GM04504 (cell line): ENCODE results near the gene CCAR1.
"Not testable (repeated sequence)": the region's sequence is repeated elsewhere in the genome, so short reads cannot be mapped to it uniquely, and the experiment has no call there.

Source experiments
- DNase-seq: peaks from one replicate; pipeline ENCODE4 v3.0.0-alpha.2; 2012; ENCODE audit warnings: low read depth

Gene CCAR1

DNA sequence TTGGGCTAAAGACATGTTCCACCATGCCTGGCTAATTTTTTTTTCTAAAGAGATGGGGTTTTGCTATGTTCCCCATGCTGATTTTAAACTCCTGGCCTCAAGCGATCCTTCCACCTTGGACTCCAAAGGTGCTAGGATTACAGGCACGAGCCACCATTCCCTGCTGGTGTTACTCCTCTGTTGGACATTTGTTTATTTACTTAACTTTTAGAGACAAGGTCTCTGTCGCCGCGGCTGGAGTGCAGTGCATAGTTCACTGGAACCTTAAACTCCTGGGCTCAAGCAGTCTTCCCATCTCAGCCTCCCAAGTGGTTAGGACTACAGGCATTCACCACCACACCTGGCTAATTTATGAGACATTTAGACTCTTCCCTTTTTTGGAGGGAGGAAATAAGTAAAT is 38.9 kb downstream of the CCAR1 start:
- no peak for DNase-seq

GRCh38 chr10:68767407-68767806 is 46.4 kb downstream of the CCAR1 start:
- not testable (repeated sequence) for DNase-seq

DNA sequence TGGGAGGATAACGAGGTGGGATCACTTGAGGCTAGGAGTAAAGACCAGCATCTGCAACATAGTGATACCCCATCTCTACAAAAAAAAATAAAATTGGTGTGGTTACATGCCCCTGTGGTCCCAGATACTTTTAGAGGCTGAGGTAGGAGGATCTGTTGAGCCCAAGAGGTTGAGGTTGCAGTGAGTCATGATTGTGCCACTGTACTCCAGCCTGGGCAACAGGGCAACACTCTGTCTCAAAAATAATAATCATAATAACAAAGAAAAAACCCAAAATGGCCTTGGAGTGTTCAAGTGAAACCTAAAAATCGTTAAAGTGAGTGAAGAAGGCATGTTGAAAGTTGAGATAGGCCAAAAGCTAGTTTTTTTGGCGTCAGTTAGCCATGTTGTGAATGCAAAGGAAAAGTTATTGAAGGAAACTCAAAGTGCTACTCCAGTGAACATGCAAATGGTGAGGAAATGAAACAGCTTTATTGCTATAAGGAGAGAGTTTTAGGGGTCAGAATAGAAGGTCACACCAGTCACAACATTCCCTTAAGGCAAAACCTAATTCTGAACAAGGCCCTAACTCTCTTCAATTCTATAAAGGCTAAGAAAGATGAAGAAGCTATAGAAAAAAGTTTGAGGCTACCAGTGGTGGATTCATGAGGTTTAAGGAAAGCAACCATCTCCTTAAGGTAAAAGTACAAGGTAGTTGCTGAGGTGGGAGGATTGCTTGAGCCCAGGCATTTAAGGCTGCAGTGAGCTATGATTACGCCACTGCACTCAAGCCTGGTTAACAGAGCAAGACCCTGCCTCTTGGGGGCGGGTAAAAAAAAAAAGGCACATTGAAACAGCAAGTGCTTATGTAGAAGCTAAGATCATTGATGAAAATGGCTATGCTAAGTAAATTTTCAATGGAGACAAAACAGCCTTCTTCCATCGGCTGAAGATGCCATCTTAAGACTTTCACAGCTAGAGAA is 60.9 kb downstream of the CCAR1 start:
- no peak for DNase-seq

DNA sequence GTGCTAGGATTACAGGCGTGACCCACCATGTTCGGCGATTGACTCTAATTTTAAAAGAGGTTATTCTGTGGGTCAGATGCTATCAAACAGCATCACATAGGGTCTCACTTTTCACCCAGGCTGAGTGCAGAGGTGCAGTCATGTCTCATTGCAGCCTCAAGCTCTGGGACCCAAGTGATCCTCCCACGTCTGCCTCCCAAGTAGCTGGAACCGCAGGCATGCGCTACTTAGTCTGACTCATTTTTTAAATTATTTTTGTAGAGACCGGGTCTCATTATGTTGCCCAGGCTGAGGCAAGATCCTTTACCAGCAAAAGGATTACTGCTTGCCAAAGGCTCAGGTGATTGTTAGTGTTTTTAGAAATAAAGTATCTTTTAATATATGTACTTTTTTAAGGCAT is 63.4 kb downstream of the CCAR1 start:
- no peak for DNase-seq

DNA sequence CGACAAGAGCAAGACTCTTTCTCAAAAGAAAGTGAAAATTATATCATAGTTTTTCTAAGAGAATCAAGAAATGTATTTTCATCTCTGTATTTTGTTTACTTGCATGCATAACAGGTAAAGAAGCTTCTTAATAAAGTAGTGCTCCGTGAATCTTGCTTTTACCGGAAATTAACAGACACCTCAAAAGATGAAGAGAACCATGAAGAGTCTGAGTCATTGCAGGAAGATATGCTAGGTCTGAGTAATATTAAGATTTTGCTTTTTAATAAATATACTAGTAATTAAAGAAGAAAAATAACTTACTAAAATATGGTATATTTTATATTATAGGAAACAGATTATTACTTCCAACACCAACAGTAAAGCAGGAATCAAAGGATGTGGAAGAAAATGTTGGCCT is 66.8 kb downstream of the CCAR1 start:
- no peak for DNase-seq

DNA sequence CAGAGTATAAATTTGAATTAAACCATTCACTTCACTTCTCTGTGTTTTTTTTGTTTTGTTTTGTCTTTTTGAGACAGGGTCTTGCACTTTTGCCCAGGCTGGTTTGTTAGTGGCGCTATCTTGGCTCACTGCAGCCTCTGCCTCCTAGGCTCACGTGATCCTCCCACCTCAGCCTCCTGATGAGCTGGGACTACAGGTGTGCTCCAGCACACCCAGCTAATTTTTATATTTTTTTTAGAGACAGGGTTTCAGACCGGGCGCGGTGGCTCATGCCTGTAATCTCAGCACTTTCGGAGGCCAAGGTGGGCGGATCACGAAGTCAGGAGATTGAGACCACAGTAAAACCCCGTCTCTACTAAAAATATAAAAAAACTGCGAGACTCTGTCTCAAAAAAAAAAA is 69.4 kb downstream of the CCAR1 start:
- DNase-seq = no peak

GRCh38 chr10:68792115-68792514 is 71.1 kb downstream of the CCAR1 start:
- no peak for DNase-seq

- no peak for DNase-seq
Observed at GRCh38 chr10:68795886-68796532, 75.0 kb downstream of the CCAR1 start.

- DNase-seq = peak; percentile 25
Observed at GRCh38 chr10:68796605-68797004, 75.6 kb downstream of the CCAR1 start.

DNA sequence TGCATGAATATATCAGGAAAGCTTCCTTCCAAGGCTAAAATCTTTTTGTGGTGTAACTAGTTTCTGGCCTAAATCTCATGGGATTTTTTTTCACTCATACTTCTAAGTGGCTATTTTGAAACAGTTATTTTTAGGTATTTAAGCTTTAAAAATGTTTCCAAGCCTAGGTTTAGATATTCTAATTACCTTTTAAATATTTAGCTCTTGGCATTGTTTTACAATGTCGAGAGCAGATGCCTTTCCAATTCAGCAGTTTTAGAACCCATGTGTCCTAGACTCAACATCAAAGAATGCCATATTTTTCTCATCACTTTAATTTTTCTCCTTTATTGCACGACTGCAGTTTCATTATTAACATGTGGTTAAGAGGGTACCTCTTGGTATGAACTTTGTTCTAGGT is 79.2 kb downstream of the CCAR1 start:
- peak; percentile 20 for DNase-seq

DNA sequence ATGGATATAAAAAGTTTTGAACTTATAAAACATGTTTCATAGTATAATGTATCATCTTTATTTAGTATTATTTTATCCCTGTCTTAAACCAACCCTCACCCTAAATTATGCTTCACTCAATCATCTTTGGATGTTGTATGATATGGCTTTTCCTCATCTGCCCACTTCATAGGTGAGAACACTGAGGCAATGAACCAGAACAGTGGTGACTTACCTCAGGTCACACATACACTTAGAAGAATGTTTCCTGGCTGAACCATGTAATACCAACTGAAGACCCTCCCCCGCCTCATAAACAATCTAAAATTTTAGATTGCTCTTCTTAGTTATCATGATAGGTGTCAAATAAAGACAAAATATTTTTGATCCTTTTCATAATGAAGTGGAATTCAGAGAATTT is 83.7 kb downstream of the CCAR1 start:
- no peak for DNase-seq

GRCh38 chr10:68810830-68811229 is 89.8 kb downstream of the CCAR1 start:
- DNase-seq = not testable (repeated sequence)

DNA sequence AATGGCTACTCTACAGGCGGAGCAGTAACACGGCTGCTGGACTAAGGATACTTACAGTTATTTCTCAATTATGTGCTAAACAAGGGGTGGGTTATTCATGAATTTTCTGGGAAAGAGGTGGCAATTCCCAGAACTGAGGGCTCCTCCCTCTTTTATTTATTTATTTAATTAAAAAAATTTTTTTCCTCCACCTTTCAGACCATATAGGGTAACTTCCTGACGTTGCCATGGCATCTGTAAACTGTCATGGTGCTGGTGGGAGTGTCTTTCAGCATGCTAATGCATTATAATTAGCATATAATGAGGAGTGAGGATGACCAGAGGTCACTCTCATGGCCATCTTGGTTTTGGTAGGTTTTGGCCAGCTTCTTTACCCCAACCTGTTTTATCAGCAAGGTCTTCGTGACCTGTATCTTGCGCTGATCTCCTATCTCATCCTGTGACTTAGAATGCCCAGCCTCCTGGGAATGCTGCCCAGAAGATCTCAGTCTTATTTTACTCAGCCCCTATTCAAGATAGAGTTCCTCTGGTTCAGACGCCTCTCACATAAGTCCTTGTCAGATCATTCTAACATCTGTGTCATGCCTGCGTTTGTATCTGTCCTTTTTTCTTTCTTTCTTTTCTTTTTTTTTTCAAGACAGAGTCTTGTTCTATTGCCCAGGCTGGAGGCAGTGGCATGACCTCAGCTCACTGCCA is 90.4 kb downstream of the CCAR1 start:
- DNase-seq = no peak

DNA sequence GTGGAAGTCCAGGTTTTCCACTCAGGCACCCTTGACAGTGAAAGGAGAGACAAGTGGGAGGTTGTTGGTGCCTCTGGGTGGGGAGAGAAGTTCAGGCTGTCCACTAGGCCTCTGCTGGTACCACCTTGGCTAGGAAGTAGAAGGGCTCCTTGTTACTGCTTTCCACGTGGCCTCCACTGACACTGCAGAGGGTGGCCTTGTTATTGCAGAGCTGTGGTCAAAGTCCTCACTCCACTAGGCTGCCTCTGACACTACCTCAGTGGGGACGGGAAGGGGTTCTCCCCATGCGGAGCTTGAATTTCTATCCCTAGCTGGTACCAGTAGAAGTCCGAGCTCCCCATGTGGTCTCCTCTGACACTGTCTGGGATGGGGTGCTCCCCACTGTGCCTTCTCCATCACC is 91.4 kb downstream of the CCAR1 start:
- no peak for DNase-seq

DNA sequence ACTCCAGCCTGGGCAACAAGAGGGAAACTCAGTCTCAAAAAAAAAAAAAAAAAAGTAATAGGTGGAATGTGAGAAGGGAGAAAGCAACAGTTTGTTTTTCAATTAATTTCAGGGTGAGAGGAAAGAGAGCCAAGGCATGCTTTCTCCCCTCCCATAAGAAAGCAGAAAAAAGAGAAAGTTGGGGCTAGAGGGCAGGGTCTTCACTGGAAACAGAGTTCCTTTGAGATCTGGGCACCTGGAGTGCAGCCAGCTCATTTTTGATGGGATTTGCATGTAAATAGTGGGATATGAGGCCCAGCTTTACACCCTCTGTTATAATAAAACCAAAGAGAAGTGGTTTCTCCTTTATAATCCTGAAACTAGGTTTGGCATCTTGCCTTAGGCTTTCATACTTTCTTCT is 92.5 kb downstream of the CCAR1 start:
- no peak for DNase-seq

DNA sequence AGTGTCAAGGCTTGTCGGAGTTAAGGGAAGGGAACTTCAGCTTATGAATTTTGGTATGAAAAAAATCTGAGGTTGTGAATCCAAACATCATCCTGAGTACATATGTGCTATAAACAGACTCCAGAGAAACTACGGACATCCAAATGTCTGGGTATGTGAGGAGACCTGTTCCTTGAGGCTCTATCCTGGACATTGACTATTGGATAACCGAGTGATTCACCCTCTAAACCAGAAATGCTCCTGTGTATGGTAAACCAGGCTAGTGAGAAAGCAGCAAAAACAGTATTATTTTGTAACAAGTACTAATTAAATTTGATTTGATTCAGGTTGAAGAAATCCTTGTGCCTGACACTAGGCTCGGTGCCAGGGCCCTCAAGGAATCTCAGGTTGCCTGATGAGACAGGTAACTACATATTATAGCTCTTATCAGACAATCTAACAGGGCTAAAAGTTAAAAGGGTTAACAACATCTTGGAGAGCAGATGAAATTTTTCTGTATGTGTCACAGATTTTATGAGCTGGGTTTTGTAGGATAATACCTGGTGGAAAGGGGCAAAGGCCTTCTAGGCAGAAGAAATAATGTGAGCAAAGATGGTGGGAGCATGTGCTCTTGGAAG is 95.9 kb downstream of the CCAR1 start:
- no peak for DNase-seq

DNA sequence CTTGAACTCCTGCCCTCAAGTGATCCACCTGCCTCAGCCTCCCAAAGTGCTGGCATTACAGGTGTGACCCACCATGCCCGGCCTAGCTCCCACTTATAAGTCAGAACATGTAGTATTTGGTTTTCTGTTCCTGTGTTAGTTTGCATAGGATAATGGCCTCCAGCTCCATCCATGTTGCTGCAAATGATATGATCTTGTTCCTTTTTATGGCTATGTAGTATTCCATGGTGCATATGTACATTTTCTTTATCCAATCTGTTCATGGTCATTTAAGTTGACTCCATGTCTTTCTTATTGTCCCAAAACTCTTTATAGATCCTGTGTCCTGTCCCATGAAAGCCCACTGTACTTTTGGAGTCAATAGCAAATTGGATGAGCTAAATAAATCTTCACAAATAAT is 99.3 kb downstream of the CCAR1 start:
- DNase-seq = not testable (repeated sequence)

DNA sequence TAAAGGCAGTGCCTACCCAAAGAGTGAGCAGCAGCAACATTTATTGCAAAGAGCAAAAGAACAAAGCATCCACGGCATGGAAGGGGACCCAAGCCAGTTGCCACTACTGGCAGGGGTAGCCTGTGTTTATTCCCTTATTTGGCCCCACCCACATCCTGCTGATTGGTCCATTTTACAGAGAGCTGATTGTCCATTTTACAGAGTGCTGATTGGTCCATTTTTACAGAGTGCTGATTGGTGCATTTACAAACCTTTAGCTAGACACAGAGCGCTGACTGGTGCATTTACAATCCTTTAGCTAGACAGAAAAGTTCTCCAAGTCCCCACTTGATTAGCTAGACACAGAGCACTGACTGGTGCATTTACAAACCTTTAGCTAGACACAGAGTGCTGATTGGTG is 101.6 kb downstream of the CCAR1 start:
- DNase-seq = not testable (repeated sequence)

DNA sequence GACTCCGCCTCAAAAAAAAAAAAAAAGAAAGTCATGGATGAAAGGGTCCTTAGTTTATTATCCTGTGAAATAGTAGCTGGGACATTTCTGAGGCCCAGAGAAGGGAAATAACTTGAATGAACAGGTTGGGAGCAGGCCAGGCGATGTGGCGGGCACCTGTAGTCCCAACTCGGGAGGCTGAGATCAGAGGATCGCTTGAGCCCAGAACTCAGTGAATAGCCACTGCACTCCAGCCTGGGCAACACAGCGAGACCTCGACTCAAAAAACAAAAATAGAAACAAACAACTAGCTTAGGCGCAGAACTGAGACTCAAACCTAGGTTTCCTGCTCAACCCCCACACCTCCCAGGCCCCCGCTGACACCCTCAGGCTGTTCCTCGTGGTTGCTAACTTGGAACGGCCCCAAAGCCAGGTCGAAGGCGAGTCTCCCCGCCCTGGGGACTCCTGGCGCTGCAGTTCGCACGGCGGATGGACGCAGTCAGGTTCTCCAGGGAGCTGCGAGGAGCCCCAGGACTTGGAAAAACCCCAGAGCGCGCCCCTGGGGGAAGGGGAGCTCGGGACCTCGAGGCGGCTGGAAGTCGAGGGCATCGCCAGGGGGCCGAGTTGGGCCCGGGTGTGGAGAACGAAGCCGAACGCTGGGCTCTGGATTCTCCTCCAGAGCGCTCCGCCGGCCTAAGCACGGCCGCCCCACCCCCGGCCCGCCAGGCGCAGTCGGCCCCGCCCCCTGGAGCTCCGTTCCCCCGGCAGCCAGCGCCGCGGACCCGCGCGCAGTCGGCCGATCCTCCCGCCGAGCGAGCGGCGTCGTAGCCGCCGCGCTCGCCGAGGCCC is 105.9 kb downstream of the CCAR1 start, which contains the start of gene STOX1:
Gene STOX1, plus strand, starts transcription at position 768 of the 828 bp plus-strand sequence. CDS start 93 bp downstream, outside the sequence.
- DNase-seq = peak; percentile 10

- DNase-seq = not testable (repeated sequence)
Observed at GRCh38 chr10:68827592-68827959, 106.5 kb downstream of the CCAR1 start.

- not testable (repeated sequence) for DNase-seq
Observed at GRCh38 chr10:68828083-68828601, 107.1 kb downstream of the CCAR1 start.
